ENCODE measurements around the gene SMURF1. TPM values are rescaled to one million over a fixed set of nuclear protein-coding genes. Genes with fewer than 3 reads are reported as not detected.

Gene SMURF1
- total RNA-seq, 4 donors from 2014 or later: 25.3 to 47.5 (median 36.5) TPM

DNA sequence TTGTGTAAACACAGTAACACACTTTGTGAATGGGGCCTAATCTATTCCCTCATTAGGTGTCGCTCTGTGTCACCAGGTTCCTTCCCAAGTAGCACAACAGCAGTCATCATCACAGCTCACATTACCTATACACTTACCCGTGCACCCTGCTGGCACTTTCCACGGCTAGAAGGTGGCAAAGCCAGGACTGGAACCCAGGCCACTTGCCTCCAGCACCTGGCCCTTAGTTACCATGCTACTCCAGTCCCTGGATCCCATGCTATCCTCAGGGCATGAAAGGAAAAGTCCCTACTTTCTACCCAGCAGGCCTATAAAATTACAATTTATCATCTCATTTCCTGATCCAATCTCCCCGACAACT, 18.4 kb downstream of the SMURF1 start:
- 44 to 64% methylated on average over 1 to 4 of the region's 4 CpGs for WGBS, 2 donors (ENCODE audit: low coverage in 1 of 2)
- intact Hi-C loops (cut with DNase I; ENCODE audit: low total_unique reads) (no loop called here), in situ Hi-C loops (cut with MboI; ENCODE audit: low pct_ligation_motif_present in 1 of 4, low pct_unique_long_range_greater_than_20kb in 1 of 4, low sequenced_read_pairs in 3 of 4) (no loop called here)
- H3K4me3 ChIP-seq: no peak overlapping the region
- TF ChIP-seq, protein P1, sequence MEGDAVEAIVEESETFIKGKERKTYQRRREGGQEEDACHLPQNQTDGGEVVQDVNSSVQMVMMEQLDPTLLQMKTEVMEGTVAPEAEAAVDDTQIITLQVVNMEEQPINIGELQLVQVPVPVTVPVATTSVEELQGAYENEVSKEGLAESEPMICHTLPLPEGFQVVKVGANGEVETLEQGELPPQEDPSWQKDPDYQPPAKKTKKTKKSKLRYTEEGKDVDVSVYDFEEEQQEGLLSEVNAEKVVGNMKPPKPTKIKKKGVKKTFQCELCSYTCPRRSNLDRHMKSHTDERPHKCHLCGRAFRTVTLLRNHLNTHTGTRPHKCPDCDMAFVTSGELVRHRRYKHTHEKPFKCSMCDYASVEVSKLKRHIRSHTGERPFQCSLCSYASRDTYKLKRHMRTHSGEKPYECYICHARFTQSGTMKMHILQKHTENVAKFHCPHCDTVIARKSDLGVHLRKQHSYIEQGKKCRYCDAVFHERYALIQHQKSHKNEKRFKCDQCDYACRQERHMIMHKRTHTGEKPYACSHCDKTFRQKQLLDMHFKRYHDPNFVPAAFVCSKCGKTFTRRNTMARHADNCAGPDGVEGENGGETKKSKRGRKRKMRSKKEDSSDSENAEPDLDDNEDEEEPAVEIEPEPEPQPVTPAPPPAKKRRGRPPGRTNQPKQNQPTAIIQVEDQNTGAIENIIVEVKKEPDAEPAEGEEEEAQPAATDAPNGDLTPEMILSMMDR (IDR thresholded peaks at IDR 0.05): no peak
- TF ChIP-seq EP300 (IDR thresholded peaks at IDR 0.05; ENCODE audit: low read depth) (no peak), POLR2A (IDR thresholded peaks at IDR 0.05) (no peak), POLR2AphosphoS5 (IDR thresholded peaks at IDR 0.05) (no peak)
- H3K4me1 ChIP-seq: peaks cover 20 to 91% (median 56%) of the 10 kb centered on the region in 4 donors
- no peaks in the 10 kb centered on the region for H3K9me3 ChIP-seq
- peak overlapping the region; percentile 39 to 62 (median 51) for H3K27ac ChIP-seq
- no peak for DNase-seq
- no peaks in the 10 kb centered on the region for H3K27me3 ChIP-seq
- no peaks in the 10 kb centered on the region for H3K36me3 ChIP-seq

DNA sequence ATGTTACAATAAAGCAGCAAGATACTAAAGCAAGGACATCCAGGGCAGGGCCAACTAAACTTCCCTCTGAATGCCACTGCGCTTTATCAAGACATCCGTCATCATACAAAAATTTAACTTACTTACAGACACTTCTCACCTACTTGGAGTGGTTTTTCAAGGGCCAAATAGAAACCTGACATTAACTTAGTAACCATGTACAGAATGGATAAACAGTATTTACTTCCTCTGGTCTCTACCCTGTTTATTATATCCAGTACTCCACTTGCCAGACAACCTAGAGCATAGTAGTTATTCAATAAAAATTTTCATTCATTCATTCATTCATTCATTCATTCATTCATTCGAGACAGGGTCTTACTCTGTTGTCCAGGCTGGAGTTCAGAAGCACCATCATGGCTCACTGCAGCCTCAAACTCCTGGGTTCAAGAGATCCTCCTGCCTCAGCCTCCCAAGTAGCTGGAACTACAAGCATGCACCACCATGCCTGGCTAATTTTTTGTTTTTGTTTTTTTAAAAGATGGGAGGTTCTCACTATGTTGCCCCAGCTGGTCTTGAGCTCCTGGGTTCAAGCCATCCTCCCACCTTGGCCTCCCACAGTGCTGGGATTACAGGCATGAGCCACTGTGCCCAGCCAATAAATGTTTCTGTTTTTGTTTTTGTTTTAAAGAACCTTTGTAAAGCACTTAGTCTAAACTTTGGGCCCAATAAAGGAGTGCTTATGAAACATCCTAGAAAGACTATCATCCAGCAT, 19.0 kb downstream of the SMURF1 start:
- in situ Hi-C loops (cut with MboI; ENCODE audit: low pct_ligation_motif_present in 1 of 4, low pct_unique_long_range_greater_than_20kb in 1 of 4, low sequenced_read_pairs in 3 of 4) (no loop called here), intact Hi-C loops (cut with DNase I; ENCODE audit: low total_unique reads) (no loop called here)
- no peaks in the 10 kb centered on the region for H3K36me3 ChIP-seq
- no peak overlapping the region for H3K4me3 ChIP-seq
- TF ChIP-seq EP300 (IDR thresholded peaks at IDR 0.05; ENCODE audit: low read depth) (no peak), POLR2AphosphoS5 (IDR thresholded peaks at IDR 0.05) (no peak), POLR2A (IDR thresholded peaks at IDR 0.05) (no peak)
- TF ChIP-seq, protein P1 (IDR thresholded peaks at IDR 0.05): no peak
- no peaks in the 10 kb centered on the region for H3K27me3 ChIP-seq
- peak overlapping the region; percentile 36 to 62 (median 45) for H3K27ac ChIP-seq
- WGBS, 2 donors (ENCODE audit: low coverage in 1 of 2): 86 to 93% methylated on average over 3 of the region's 3 CpGs
- H3K9me3 ChIP-seq: no peaks in the 10 kb centered on the region
- no peak for DNase-seq
- H3K4me1 ChIP-seq: peaks cover 18 to 91% (median 53%) of the 10 kb centered on the region in 4 donors

DNA sequence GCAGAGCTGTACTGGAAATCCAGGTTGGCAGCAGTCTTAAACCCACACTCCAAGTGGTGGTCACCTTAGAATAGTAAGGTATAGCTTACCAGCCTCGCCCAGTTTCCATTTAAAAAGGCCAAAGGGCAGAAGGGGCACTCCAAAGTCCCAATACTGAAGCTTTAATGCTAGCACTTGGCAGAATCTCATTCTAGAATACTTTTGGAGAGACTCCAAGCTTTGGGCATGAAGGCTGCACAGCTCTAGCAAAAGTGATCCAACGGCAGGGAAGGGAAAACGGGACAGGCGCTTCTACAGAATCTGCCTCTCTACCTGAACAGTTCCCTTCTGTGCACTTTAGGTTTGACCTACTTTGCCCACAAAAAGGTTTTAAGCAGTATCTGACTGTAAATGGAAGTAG, 19.7 kb downstream of the SMURF1 start:
- 76 to 88% methylated on average over 3 to 4 of the region's 4 CpGs for WGBS, 2 donors (ENCODE audit: low coverage in 1 of 2)
- TF ChIP-seq, protein P1 (IDR thresholded peaks at IDR 0.05): no peak
- TF ChIP-seq EP300 (IDR thresholded peaks at IDR 0.05; ENCODE audit: low read depth) (no peak), POLR2AphosphoS5 (IDR thresholded peaks at IDR 0.05) (no peak), POLR2A (IDR thresholded peaks at IDR 0.05) (no peak)
- Histone ChIP-seq H3K4me1 (peaks cover 17 to 89% (median 50%) of the 10 kb centered on the region in 4 donors), H3K4me3 (no peak overlapping the region), H3K27me3 (no peaks in the 10 kb centered on the region), H3K27ac (peak overlapping the region; percentile 36 to 62 (median 39)), H3K9me3 (no peaks in the 10 kb centered on the region), H3K36me3 (no peaks in the 10 kb centered on the region)
- intact Hi-C loops (cut with DNase I; ENCODE audit: low total_unique reads): no loop called here
- in situ Hi-C loops (cut with MboI; ENCODE audit: low pct_ligation_motif_present in 1 of 4, low pct_unique_long_range_greater_than_20kb in 1 of 4, low sequenced_read_pairs in 3 of 4): no loop called here
- DNase-seq: no peak

DNA sequence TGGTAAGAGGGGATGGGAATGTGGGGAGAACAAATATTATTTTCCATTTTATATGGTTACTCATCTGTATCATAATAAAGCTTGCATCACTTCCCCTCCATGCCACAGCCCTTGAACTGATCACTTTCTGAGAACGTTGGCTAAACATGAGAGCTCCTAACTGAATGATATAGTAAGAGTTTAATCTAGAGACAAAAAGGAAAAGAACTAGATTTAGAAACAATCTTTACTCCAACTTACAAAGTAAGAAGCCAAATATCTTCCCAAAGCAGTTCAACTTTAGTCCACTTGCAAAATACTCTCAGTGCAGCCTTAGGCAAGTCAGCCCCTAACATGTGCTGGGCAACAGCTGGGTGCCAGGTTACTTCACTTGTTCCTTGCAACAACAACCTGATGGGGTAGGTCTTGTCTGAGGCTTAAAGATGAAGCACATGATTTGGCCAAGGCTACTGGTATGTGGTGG, 20.3 kb downstream of the SMURF1 start:
- in situ Hi-C loops (cut with MboI; ENCODE audit: low pct_ligation_motif_present in 1 of 4, low pct_unique_long_range_greater_than_20kb in 1 of 4, low sequenced_read_pairs in 3 of 4) (no loop called here), intact Hi-C loops (cut with DNase I; ENCODE audit: low total_unique reads) (no loop called here)
- Histone ChIP-seq H3K9me3 (no peaks in the 10 kb centered on the region), H3K27ac (peak overlapping the region; percentile 36 to 62 (median 39)), H3K4me3 (no peak overlapping the region), H3K27me3 (no peaks in the 10 kb centered on the region), H3K36me3 (no peaks in the 10 kb centered on the region), H3K4me1 (peaks cover 12 to 90% (median 45%) of the 10 kb centered on the region in 4 donors)
- DNase-seq: no peak
- TF ChIP-seq POLR2A (IDR thresholded peaks at IDR 0.05) (no peak), EP300 (IDR thresholded peaks at IDR 0.05; ENCODE audit: low read depth) (no peak), POLR2AphosphoS5 (IDR thresholded peaks at IDR 0.05) (no peak)
- TF ChIP-seq, protein P1 (IDR thresholded peaks at IDR 0.05): no peak
- 33 to 50% methylated on average over 1 of the region's 1 CpG for WGBS, 2 donors (ENCODE audit: low coverage in 1 of 2)
